Fibroblast of lung (primary cell): ENCODE measurements around the gene ALOX12.

Source experiments
- CTCF ChIP-seq, 2 donors: IDR thresholded peaks in 1 of 2; conservative IDR thresholded peaks in 1 of 2; 1 replicate in 1 of 2; 2 replicates in 1 of 2; pipeline ENCODE4 v1.5.1; 2011 to 2012; ENCODE audit warnings: low read length in 2 of 2, control low read depth in 1 of 2, inconsistent platforms in 1 of 2, low read depth in 1 of 2, mild to moderate bottlenecking in 1 of 2
- EZH2 ChIP-seq: IDR thresholded peaks from 2 replicates; pipeline ENCODE4 v1.5.1; 2012; ENCODE audit warnings: low read length, control low read depth, mild to moderate bottlenecking; ENCODE audit errors: missing control alignments

GRCh38 chr17:7029659-7030058, 33.8 kb downstream of the ALOX12 start:
- TF ChIP-seq EZH2 (no peak), CTCF (conservative IDR thresholded peaks at IDR 0.05 in 1 of 2, IDR thresholded peaks at IDR 0.05 in 1 of 2; ENCODE audit: low read depth in 1 of 2, low read length in 2 of 2) (no peak)
